Skeletal muscle tissue (tissue), 4 donors: ENCODE measurements around the gene GPR75. TPM values are rescaled to one million over a fixed set of nuclear protein-coding genes. Genes with fewer than 3 reads are reported as not detected.
"Not testable (repeated sequence)": the region's sequence is repeated elsewhere in the genome, so short reads cannot be mapped to it uniquely, and the experiment has no call there.

Source experiments
- H3K27ac ChIP-seq: one replicate; pipeline ENCODE4 v1.7.0; 2013; ENCODE audit warnings: mild to moderate bottlenecking, low read depth, low read length, inconsistent platforms
- H3K27me3 ChIP-seq, 3 donors: one replicate each; pipeline ENCODE4 v1.7.0; 2013; ENCODE audit warnings: low read length in 3 of 3; ENCODE audit not compliant: control insufficient read depth in 3 of 3, insufficient read depth in 3 of 3
- H3K36me3 ChIP-seq, 3 donors: one replicate each; pipeline ENCODE4 v1.7.0; 2013; ENCODE audit warnings: low read length in 3 of 3; ENCODE audit not compliant: control insufficient read depth in 3 of 3, insufficient read depth in 3 of 3
- H3K4me1 ChIP-seq, 3 donors: one replicate each; pipeline ENCODE4 v1.7.0; 2013; ENCODE audit warnings: low read length in 3 of 3, mild to moderate bottlenecking in 3 of 3; ENCODE audit not compliant: control insufficient read depth in 3 of 3, insufficient read depth in 3 of 3
- H3K4me3 ChIP-seq, 3 donors: one replicate each; pipeline ENCODE4 v1.7.0; 2013; ENCODE audit warnings: low read length in 3 of 3
- H3K9ac ChIP-seq, 3 donors: one replicate each; pipeline ENCODE4 v1.7.0; 2013; ENCODE audit warnings: low read length in 3 of 3, mild to moderate bottlenecking in 3 of 3, moderate library complexity in 2 of 3, low read depth in 1 of 3
- H3K9me3 ChIP-seq, 3 donors: one replicate each; pipeline ENCODE4 v1.7.0; 2013; ENCODE audit warnings: low read length in 3 of 3; ENCODE audit not compliant: control insufficient read depth in 3 of 3
- total RNA-seq: library from RNA; depleted of rRNA; stranded (reverse); fragments of >200 nt; gene quantifications from one replicate; pipeline ENCODE4 v1.2.3, GENCODE V29; 2014
- donor health status: Osteomylitis.

GPR75 gene
- total RNA-seq, 1 donor from 2014 or later, result 1.0 TPM

DNA sequence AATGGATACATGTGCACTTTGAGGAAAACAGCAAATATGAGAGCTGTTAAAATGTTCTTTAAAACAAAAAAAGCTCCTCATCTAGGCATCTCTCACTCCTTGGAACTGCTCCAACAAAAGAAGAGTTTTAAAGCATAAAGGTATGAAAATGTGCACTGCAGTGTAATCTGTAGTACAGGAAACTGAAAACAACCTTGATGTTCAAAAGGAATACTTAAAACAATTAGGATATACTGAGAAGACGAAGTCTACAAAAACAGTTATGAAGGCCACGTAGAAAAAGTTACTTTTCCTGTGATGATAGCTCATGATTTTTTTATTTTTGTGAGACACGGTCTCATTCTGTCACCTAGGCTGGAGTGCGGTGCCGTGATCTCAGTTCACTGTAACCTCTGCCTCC lies 2.1 kb upstream of the GPR75 start:
- Histone ChIP-seq H3K4me3 (no peak overlapping the region), H3K27ac (no peak overlapping the region), H3K36me3 (peaks cover 9 to 21% (median 20%) of the 10 kb centered on the region in 3 donors), H3K9ac (no peak overlapping the region), H3K4me1 (no peaks in the 10 kb centered on the region), H3K9me3 (no peaks in the 10 kb centered on the region), H3K27me3 (no peaks in the 10 kb centered on the region)

DNA sequence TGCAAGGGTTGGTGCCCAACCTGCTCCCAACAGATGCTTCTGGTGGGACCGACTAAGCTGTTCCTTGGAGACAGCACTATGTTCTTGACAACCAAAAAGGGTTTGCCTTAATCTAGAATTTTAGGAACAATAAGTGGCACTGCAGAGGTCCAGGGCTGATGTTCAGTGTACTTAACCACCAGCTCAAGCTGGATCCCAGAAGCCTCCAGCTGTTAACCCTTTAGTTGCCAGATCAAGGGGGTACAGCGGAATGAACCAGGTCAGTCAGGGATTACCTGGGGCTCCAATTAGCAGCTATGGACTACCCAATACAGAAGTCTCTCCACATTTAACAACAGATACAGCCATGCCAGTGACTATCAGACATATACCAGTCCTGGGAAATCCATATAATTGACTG lies 3.5 kb downstream of the GPR75 start:
- Histone ChIP-seq H3K9ac (no peak overlapping the region), H3K27ac (no peak overlapping the region), H3K27me3 (no peaks in the 10 kb centered on the region), H3K4me1 (no peaks in the 10 kb centered on the region), H3K36me3 (peaks cover 8 to 14% (median 11%) of the 10 kb centered on the region in 3 donors), H3K9me3 (no peaks in the 10 kb centered on the region), H3K4me3 (no peak overlapping the region)

DNA sequence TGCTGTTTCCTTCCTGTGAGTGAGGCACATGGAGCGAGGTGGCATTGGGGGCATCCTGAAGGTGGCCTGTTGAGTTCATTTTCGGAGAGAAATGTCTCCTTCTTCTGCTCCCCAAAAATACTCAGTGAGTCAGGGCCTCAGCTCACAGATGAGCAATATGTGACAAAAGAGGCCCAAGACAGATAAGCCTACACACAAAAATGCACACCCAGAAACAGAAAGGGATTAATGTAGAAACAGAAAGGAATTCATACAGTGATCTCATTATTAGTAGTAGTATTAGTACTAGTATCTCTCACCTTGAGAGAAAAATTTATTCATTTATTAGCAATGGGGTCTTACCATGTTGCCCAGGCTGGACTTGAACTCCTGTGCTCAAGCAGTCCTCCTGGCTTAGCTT lies 5.1 kb downstream of the GPR75 start:
- H3K9me3 ChIP-seq, result no peaks in the 10 kb centered on the region
- H3K27me3 ChIP-seq, result no peaks in the 10 kb centered on the region
- H3K4me3 ChIP-seq, result no peak overlapping the region
- H3K27ac ChIP-seq, result no peak overlapping the region
- H3K9ac ChIP-seq, result no peak overlapping the region
- peaks cover 8 to 14% (median 11%) of the 10 kb centered on the region in 3 donors for H3K36me3 ChIP-seq
- H3K4me1 ChIP-seq, result no peaks in the 10 kb centered on the region

DNA sequence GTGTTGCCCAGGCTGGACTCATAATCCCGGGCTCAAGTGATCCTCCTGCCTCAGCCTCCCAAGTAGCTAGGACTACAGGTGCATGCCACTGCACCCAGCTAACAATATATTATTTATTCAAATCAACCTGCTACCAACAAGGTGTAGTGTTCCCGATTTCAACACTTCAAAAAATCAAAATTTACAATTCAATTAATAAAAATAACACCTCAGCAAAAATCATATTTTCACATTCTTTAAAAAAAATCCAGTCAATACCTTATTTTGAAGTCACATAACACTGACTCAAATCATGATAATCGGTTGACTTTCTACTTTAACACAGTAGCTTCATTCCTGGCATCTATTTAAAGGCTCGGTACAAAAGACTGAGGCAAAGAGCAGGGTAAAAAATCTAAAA lies 7.2 kb downstream of the GPR75 start:
- H3K27me3 ChIP-seq, result no peaks in the 10 kb centered on the region
- no peak overlapping the region for H3K27ac ChIP-seq
- H3K36me3 ChIP-seq, result peaks cover 8 to 14% (median 11%) of the 10 kb centered on the region in 3 donors
- no peak overlapping the region for H3K4me3 ChIP-seq
- no peaks in the 10 kb centered on the region for H3K9me3 ChIP-seq
- H3K4me1 ChIP-seq, result no peaks in the 10 kb centered on the region
- no peak overlapping the region for H3K9ac ChIP-seq

DNA sequence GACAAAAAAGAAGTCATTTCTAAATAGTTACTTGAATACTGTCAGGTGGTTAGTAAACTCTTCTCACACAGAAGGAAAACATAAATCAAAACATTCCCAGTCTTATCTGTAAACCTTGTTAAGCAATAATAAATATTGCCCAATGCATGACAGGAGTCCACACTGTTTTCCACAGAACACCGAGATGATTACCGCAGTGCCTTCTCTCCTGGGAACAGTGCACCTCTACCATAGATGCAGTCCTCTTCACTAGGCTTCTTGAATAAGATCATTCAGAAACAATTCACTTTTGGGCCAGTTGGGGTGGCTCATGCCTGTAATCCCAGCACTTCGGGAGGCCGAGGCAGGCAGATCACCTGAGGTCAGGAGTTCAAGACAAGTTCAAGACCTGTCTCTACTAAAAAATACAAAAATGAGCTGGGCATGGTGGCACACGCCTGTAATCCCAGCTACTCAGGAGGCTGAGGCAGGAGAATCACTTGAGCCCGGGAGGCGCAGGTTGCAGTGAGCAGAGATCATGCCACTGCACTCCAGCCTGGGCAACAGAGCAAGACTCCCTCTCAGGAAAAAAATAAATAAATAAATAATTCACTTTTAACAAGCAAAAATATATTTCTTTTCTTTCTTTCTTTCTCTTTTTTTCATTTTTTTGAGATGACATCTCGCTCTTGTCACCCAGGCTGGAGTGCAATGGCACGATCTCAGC lies 8.6 kb downstream of the GPR75 start:
- not testable (repeated sequence) for H3K4me3 ChIP-seq, H3K9ac ChIP-seq, H3K27ac ChIP-seq, H3K27me3 ChIP-seq, H3K4me1 ChIP-seq, H3K9me3 ChIP-seq
- peaks cover 8 to 14% (median 11%) of the 10 kb centered on the region in 3 donors for H3K36me3 ChIP-seq

DNA sequence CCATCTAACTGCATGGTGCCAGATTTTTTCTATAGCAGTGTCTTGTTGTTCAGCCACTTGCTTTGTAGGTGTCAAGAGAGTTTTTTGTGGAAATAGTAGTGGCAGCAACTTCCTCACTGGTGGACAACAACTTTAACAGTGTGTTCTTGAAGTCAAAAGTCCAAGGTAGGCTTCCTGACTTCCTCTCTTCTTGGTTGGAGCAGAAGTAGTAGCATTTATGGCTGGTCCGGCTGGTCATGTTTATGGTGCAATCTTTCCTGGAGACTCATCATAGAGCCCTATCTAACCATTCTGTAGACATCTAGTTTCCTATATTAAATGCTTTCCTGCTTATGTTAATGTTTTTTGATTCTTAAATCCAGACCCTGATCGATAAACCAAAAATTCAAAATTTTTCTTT lies 11.7 kb downstream of the GPR75 start:
- Histone ChIP-seq H3K4me3 (no peak overlapping the region), H3K27ac (no peak overlapping the region), H3K27me3 (no peaks in the 10 kb centered on the region), H3K9ac (no peak overlapping the region), H3K4me1 (no peaks in the 10 kb centered on the region), H3K36me3 (peaks cover under 1 to 3% (median 2%) of the 10 kb centered on the region in 3 donors), H3K9me3 (no peaks in the 10 kb centered on the region)

DNA sequence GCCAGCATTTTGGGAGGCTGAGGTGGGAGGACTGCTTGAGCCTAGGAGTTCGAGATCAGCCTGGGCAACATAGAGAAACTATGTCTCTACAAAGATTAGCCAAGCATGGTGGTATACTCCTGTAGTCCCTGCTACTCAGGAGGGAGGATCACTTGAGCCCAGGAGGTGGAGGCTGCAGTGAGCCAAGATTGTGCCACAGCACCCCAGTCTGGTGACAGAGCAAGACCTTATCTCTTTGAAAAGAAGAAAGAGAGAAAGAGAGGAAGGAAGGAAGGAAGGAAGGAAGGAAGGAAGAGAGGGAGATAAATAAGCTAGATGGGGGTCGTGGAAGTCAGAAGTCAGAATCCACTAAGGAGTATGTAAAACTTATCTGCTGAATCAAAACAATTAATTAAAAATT lies 16.2 kb downstream of the GPR75 start:
- H3K9me3 ChIP-seq, result peaks cover 0 to 2% (median 0%) of the 10 kb centered on the region in 3 donors
- no peaks in the 10 kb centered on the region for H3K27me3 ChIP-seq
- no peaks in the 10 kb centered on the region for H3K36me3 ChIP-seq
- no peaks in the 10 kb centered on the region for H3K4me1 ChIP-seq
- H3K4me3 ChIP-seq, result no peak overlapping the region
- no peak overlapping the region for H3K27ac ChIP-seq
- H3K9ac ChIP-seq, result no peak overlapping the region

DNA sequence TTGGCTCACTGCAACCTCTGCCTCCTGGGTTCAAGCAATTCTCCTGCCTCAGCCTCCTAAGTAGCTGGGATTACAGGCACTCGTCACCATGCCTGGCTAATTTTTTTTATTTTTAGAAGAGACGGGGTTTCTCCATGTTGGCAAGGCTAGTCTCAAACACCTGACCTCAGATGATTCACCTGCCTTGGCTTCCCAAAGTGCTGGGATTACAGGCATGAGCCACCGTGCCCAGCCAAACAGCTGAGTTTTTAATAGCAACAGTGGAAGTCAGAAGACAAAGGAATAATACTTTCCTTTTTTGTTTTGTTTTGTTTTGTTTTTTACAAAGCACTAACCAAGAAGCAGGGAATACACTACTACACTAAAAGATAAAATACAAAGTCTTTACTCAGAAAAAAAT lies 16.9 kb downstream of the GPR75 start:
- Histone ChIP-seq H3K9me3 (peaks cover 0 to 2% (median 0%) of the 10 kb centered on the region in 3 donors), H3K4me1 (no peaks in the 10 kb centered on the region), H3K27ac (no peak overlapping the region), H3K27me3 (no peaks in the 10 kb centered on the region), H3K36me3 (peaks cover 0 to 2% (median 0%) of the 10 kb centered on the region in 3 donors), H3K9ac (no peak overlapping the region), H3K4me3 (no peak overlapping the region)

DNA sequence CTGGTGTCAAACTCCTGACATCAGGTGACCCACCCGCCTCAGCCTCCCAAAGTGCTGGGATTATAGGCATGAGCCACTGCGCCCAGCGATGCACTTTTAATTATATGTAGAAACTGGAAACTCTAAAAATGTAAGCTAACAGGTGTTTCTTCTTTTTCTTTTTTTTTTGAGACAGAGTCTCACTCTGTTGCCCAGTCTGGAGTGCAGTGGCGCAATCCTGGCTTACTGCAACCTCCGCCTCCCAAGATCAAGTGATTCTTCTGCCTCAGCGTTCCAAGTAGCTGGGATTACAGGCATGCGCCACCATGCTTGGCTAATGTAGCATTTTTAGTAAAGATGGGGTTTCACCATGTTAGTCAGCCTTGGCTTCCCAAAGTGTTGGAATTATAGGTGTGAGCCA lies 18.1 kb downstream of the GPR75 start:
- H3K4me1 ChIP-seq, H3K27ac ChIP-seq, H3K9me3 ChIP-seq, H3K36me3 ChIP-seq, H3K27me3 ChIP-seq, H3K9ac ChIP-seq, H3K4me3 ChIP-seq: not testable (repeated sequence)

DNA sequence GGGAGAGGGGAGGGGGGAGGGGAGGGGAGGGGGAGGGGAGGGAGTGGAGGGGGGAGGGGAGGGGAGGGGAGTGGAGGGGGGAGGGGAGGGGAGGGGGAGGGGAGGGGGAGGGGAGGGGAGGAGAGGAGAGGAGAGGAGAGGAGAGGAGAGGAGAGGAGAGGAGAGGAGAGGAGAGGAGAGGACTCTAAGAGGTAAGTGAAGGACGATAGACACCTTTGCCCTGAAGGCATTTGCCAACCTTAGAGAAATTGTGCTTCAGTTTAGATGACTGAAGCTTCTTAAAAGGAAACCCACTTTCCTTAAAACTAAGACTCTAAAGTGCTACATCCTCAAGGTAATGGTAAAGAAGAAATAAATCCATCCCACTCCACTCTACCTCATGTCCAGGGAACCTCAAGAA lies 19.2 kb downstream of the GPR75 start:
- Histone ChIP-seq H3K27me3 (no peaks in the 10 kb centered on the region), H3K9ac (no peak overlapping the region), H3K9me3 (peaks cover 0 to 2% (median 0%) of the 10 kb centered on the region in 3 donors), H3K36me3 (peaks cover 0 to 3% (median 0%) of the 10 kb centered on the region in 3 donors), H3K27ac (no peak overlapping the region), H3K4me3 (no peak overlapping the region), H3K4me1 (no peaks in the 10 kb centered on the region)
